Hematopoietic multipotent progenitor cell treated with erythropoietin and hydrocortisone succinate and interleukin-3 and kit ligand, for 6 days (in vitro differentiated cells): ENCODE measurements around the gene NUDT6.
"Not testable (repeated sequence)": the region's sequence is repeated elsewhere in the genome, so short reads cannot be mapped to it uniquely, and the experiment has no call there.

Experiments
- DNase-seq: peaks from one replicate; pipeline ENCODE4 v3.0.0-alpha.2; 2015

The NUDT6 gene

DNA sequence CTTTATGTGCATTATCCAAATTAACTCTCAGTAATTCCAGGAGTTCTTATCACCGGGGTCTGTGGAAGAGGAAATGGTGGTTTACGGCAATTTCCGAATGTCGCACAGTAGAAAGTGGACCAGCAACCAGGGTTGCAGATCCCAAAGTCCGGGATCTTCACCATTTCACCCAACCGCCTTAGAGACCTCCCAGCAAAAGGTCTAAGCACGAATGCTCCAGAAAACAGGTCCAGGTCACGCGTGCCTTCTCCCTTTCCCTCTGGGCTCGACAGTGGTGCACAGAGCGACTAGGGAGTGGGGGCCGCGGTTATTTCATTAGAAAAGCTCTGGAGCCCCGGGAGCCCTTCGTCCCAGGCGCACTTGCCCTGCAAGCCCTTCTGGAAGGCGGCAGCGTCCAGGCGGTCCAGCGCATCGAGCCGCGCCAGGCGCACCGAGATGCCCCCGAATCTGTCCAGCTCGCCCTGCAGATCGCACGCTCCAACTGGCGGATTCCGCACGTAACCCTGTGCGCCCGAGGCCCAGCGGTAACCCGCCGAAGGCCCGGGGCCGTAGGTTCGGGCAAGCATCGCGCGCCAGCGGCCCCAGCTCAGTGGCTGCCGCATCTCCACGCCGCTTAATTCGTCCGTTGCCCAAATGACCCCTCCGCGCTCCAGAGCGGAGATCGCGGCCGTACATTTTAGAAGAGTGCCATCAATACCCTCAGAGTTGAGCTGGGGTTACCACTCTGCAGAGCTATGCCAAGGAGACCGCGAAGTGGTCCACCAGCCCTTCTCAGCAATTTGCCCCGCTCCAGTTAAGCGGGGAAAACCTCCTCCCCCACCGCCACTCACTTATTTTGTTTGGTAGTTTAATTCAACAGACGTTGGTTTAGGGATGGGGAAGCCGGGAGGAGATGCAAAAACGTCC lies at the start of gene NUDT6:
Gene NUDT6 (minus strand): TSS at position 627 of the 906 bp plus-strand sequence. CDS start 25 bp downstream, at position 602.
- DNase-seq, result peak; percentile 79

DNA sequence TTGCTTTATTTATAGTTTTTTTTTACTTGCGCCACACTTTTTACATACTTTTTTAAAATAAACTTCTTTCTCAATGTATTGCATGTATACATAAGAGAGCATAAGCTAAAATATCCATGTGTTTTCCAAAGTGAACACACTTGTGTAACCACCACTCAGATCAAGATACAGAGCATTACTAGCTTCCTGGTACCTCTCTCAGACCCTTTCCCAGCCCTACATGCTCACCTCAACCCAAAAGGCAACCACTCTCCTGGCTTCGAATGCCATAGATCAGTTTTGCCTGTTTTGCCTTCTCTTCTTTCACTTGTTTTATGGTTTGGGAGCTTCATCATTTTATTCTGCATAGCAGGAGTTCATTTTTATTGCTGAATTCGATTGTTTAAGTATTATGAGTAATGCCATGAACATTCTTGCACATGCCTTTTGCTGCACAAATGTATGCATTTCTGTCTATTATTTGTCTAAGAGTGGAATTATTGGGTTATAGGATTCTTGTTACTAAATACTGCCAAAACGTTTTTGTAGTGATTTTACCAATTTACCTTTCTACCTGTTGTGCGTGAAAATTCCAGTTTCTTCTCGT lies 45.9 kb upstream of the NUDT6 start:
- DNase-seq, result no peak

GRCh38 chr4:122967231-122967630 lies 44.8 kb upstream of the NUDT6 start:
- no peak for DNase-seq

GRCh38 chr4:122966201-122966600 lies 43.8 kb upstream of the NUDT6 start:
- no peak for DNase-seq

- DNase-seq, result no peak
Observed at GRCh38 chr4:122963216-122963615, 40.8 kb upstream of the NUDT6 start.

GRCh38 chr4:122960611-122961000 lies 38.2 kb upstream of the NUDT6 start:
- no peak for DNase-seq

DNA sequence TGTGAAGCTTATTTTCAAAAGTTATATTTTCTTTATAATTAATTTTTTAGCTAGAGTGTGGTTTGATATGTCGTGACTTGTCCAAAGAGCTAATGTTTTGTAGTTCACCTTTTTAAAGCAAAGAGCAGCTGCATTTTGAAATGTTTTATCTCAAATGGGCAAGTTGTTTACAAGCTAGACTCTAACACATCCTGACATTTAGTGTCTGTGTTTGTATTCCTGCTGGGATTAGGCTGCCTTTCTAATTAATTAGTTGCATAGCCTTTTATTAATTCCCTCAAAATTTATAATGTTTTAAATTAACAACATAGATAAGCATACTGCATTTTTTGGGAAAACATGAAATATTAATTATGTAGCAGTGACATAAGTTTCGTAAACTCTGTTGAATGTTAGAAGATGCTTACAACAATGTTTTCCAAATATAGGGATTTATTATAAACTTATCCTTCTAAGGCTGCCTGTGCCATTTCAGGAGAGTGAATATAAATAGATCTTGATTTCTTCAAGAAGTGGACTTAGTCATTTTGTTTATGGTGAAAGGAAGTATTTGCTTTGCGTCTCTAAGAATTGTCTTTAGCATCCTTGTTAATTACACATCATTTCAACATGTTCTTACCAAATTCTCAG lies 37.7 kb upstream of the NUDT6 start:
- no peak for DNase-seq

- no peak for DNase-seq
Observed at GRCh38 chr4:122959441-122959840, 37.0 kb upstream of the NUDT6 start.

- DNase-seq, result no peak
Observed at GRCh38 chr4:122958505-122958904, 36.1 kb upstream of the NUDT6 start.

GRCh38 chr4:122953924-122954323 lies 31.5 kb upstream of the NUDT6 start:
- DNase-seq, result no peak

GRCh38 chr4:122952028-122952427 lies 29.6 kb upstream of the NUDT6 start:
- no peak for DNase-seq

- DNase-seq, result no peak
Observed at GRCh38 chr4:122948671-122949070, 26.3 kb upstream of the NUDT6 start.

DNA sequence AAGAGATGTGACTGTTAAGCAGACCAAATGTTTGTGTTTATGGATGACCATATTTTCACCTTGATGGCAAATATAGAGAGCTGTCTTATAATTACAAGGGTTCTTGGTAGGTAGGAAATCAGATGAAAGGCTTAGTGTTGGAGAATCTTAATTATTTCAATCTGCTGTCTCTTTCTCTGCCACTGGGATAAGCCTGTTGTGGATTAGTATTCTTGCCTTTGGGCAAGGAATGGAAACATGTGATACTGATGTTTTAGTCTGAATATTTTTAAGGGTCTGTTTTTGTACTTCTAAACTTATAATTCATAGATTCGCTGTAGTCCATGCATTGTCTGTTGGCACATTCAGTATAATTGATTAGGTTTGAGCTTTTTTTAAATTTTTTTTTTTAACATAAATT lies 23.7 kb upstream of the NUDT6 start:
- no peak for DNase-seq

GRCh38 chr4:122945136-122945535 lies 22.7 kb upstream of the NUDT6 start:
- not testable (repeated sequence) for DNase-seq

DNA sequence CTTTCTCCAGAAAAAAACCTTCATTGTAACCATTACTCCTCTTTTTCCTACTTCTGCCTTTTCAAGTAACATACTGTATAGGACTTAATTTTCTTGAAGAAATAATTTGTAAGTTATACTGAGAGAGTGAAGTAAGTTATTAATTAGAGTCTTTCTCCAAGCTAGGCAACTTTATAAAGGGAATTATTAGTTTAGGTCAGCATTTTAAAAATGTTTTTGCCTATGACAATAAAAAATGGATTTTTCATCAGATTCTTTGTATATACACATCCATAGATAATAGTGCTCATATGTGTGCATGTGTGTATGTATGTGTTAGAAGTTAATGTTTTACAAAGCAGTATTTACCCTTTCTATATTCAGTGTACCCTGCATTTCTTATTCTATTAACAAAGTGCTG lies 10.4 kb upstream of the NUDT6 start:
- no peak for DNase-seq

DNA sequence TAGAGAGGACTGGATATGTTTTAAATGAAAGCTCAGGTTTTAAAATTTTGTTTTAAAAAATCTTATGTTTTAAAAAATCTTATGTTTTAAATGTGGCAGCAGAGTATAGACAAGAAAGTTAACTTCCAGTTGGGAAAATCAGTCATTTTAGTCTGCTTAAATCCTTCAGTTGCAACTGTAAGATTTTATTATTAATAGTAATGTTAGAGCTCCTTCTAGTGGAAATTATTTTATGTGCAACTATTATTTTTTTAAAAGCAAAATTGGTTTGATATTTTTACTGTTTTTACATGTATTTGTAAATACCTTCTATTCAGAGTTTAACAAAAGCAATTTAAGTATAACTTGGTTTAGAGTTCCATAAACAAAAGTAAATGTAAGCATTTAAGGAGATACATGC lies 8.5 kb upstream of the NUDT6 start:
- peak; percentile 63 for DNase-seq

DNA sequence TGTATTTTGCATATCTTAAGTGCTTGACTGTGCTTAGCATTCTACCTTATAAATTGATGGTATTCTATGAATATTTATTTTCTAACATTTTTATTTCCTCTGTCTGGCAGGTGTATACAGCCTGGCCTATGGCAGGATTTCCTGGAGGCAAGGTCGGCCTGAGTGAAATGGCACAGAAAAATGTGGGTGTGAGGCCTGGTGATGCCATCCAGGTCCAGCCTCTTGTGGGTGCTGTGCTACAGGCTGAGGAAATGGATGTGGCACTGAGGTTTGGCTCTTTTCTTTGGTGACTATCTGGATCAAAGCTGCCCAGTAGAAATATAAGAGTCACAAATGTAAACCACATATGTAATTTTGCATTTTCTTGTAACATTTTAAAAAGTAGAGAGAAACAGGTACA lies 6.5 kb upstream of the NUDT6 start:
- no peak for DNase-seq

GRCh38 chr4:122922877-122923511 lies 597 bp upstream of the NUDT6 start:
- peak; percentile 96 for DNase-seq

GRCh38 chr4:122921300-122921699 lies 1.1 kb downstream of the NUDT6 start:
- DNase-seq, result no peak

DNA sequence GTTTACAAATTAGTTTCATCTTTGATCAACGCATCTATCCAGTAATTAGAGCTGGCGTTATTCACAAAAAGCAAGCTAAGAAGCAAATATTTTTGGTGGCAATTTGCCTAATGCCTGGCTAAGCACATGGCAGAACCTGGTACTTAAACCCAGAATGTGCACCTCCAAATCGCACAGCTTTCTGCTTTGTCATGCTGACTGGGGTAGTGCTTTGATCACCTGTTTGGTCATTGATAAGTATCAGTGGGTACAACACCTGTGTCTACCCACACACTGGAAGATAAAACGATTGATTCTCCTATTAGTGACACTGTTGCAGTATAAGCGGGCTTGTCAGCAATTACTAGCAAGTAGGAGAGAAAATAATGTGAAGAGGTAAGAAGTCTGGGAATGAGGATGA lies 1.9 kb downstream of the NUDT6 start:
- no peak for DNase-seq

- no peak for DNase-seq
Observed at GRCh38 chr4:122917731-122918130, 4.7 kb downstream of the NUDT6 start.

DNA sequence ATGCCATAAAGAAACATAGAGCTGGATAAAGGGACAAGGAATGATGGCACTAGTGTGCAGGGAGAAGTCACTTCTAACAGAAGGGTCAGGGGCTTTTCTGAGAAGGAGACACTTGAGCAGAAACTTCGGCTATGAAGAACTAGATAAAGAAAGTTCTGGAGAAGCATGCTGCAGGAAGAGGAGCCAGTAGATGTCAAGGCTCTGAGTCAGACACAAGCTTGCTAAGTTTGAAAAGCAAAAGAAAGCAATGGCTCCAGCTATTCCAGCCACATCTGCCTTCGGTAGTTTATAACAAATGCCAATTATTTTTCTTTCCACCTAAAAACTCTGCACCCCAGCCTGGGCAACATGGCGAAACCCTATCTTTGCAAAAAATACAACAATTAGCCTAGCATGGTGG lies 7.5 kb downstream of the NUDT6 start:
- DNase-seq, result no peak

- peak; percentile 80 for DNase-seq
Observed at GRCh38 chr4:122914292-122914904, 8.0 kb downstream of the NUDT6 start.
